ENCODE measurements around the gene DNAH14. TPM values are rescaled to one million over a fixed set of nuclear protein-coding genes. Genes with fewer than 3 reads are reported as not detected.
"Not testable (repeated sequence)": the region's sequence is repeated elsewhere in the genome, so short reads cannot be mapped to it uniquely, and the experiment has no call there.

The DNAH14 gene
- total and polyA plus RNA-seq, 10 of the 15 experiments (the other 5 are each of a cell fraction or from before 2014, with no cell fraction given): 2.0 to 7.9 (median 4.8) TPM

- TF ChIP-seq CTCF (IDR thresholded peaks at IDR 0.05 in 2 of 3, conservative IDR thresholded peaks at IDR 0.05 in 1 of 3; ENCODE audit: control insufficient read depth in 2 of 3, extremely low read depth in 1 of 3, insufficient read depth in 1 of 3, low read depth in 3 of 3, low read length in 3 of 3) (no peak), ZNF217 (IDR thresholded peaks at IDR 0.05) (no peak), RFX5 (IDR thresholded peaks at IDR 0.05; ENCODE audit: low read depth, low read length) (no peak), BRCA1 (IDR thresholded peaks at IDR 0.05; ENCODE audit: low read depth, low read length) (no peak), HDAC2 (IDR thresholded peaks at IDR 0.05) (no peak)
Observed at GRCh38 chr1:225300381-225300780, 370.9 kb downstream of the DNAH14 start (continued).

DNA sequence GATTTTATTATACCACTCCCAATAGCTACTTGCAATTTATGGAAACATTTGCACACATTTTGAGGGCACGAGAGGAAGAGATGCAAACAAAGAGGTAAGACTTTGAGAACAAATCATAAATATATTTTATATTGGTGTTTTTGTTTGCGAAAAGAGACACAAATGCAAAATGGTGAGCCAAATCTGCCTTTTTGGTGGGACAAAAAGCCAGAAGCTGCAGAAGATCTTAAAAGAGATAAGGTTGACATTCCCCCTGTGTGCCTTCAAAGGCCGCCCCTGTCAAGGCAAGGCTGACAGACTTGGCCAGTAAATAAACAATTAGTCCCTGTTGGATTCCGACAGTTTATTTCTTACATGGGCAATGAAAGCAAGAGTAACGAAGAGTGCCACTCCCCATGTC is 375.5 kb downstream of the DNAH14 start:
- DNase-seq (ENCODE audit: low read depth, low spot score): no peak
- no peak for FAIRE-seq
- H3K4me2 ChIP-seq (ENCODE audit: control insufficient read depth, insufficient read depth): no peak overlapping the region
- BruUV-seq (replicated peaks): no TSS peak
- no peak overlapping the region for H3K4me3 ChIP-seq
- H3K36me3 ChIP-seq (ENCODE audit: control insufficient read depth in 2 of 2, insufficient read depth in 2 of 2, low read length in 1 of 2): no peaks in the 10 kb centered on the region
- SMC1A ChIA-PET (ENCODE audit: uncharacterized antibody, unreplicated experiment): no interaction called here
- no peaks in the 10 kb centered on the region for H3K27me3 ChIP-seq (replicated peaks in 1 of 2; ENCODE audit: control insufficient read depth in 2 of 2, insufficient read depth in 2 of 2, low read length in 1 of 2)
- H3K9me3 ChIP-seq (replicated peaks; ENCODE audit: control insufficient read depth, insufficient read depth, low read length): no peaks in the 10 kb centered on the region
- POLR2A ChIA-PET: no interaction called here
- ATAC-seq: no peak
- intact Hi-C loops (cut with micrococcal nuclease; ENCODE audit: unreplicated experiment) (no loop called here), in situ Hi-C loops (cut with MboI) (no loop called here)
- H3K4me1 ChIP-seq (ENCODE audit: control insufficient read depth, insufficient read depth, low read length): no peaks in the 10 kb centered on the region
- WGBS (ENCODE audit: insufficient coverage, insufficient replicate concordance, low lambda C conversion rate, missing lambda C conversion rate): 36% methylated on average over 5 of the region's 5 CpGs
- H4K20me1 ChIP-seq (ENCODE audit: control insufficient read depth, insufficient read depth): no peaks in the 10 kb centered on the region
- no peak overlapping the region for H2AFZ ChIP-seq (ENCODE audit: control insufficient read depth, low read depth, low read length)
- no peak overlapping the region for H3K27ac ChIP-seq (ENCODE audit: control insufficient read depth, insufficient read depth)
- RAD21 ChIA-PET (ENCODE audit: unreplicated experiment): no interaction called here
- no peak overlapping the region for H3K9ac ChIP-seq (ENCODE audit: control insufficient read depth, insufficient read depth, low read length)
- no peak for TF ChIP-seq MYC (IDR thresholded peaks at IDR 0.05; ENCODE audit: insufficient read depth, insufficient read length, insufficient replicate concordance, low read length, severe bottlenecking)
- TF ChIP-seq IRF3 (IDR thresholded peaks at IDR 0.05): no peak
- TF ChIP-seq TCF12 (IDR thresholded peaks at IDR 0.05; ENCODE audit: low read depth, low read length): no peak
- no peak for TF ChIP-seq NFYA (IDR thresholded peaks at IDR 0.05; ENCODE audit: borderline replicate concordance, low read depth, low read length)
- CTCF ChIA-PET: interaction anchor here (1.0 kb wide), 1 partner anchor 70 kb away, joined by 3 read pairs; no protein-coding TSS in a partner anchor
- H3K79me2 ChIP-seq (ENCODE audit: control insufficient read depth, insufficient read depth, low read length): no peaks in the 10 kb centered on the region

DNA sequence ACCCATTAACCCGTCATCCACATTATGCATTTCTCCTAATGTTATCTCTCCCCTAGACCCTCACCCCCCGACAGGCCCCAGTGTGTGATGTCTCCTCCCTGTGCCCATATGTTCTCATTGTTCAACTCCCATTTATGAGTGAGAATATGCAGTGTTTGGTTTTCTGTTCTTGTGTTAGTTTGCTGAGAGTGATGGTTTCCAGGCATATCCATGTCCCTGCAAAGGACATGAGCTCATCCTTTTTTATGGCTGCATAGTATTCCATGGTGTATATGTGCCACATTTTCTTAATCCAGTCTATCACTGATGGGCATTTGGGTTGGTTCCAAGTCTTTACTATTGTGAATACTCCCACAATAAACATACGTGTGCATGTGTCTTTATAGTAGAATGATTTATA is 381.1 kb downstream of the DNAH14 start:
- H4K20me1 ChIP-seq (ENCODE audit: control insufficient read depth, insufficient read depth); FAIRE-seq; H3K27ac ChIP-seq (ENCODE audit: control insufficient read depth, insufficient read depth); H3K27me3 ChIP-seq (replicated peaks in 1 of 2; ENCODE audit: control insufficient read depth in 2 of 2, insufficient read depth in 2 of 2, low read length in 1 of 2); DNase-seq (ENCODE audit: low read depth, low spot score); RAD21 ChIA-PET (ENCODE audit: unreplicated experiment); in situ Hi-C loops (cut with MboI); BruUV-seq (replicated peaks); intact Hi-C loops (cut with micrococcal nuclease; ENCODE audit: unreplicated experiment); H3K4me1 ChIP-seq (ENCODE audit: control insufficient read depth, insufficient read depth, low read length); ATAC-seq; H3K4me2 ChIP-seq (ENCODE audit: control insufficient read depth, insufficient read depth); H3K4me3 ChIP-seq; H3K9me3 ChIP-seq (replicated peaks; ENCODE audit: control insufficient read depth, insufficient read depth, low read length); H3K79me2 ChIP-seq (ENCODE audit: control insufficient read depth, insufficient read depth, low read length); H3K36me3 ChIP-seq (ENCODE audit: control insufficient read depth in 2 of 2, insufficient read depth in 2 of 2, low read length in 1 of 2); POLR2A ChIA-PET; SMC1A ChIA-PET (ENCODE audit: uncharacterized antibody, unreplicated experiment); H2AFZ ChIP-seq (ENCODE audit: control insufficient read depth, low read depth, low read length); H3K9ac ChIP-seq (ENCODE audit: control insufficient read depth, insufficient read depth, low read length): not testable (repeated sequence)
- CTCF ChIA-PET: interaction anchor here (3.3 kb wide), 1 partner anchor 8 kb away, joined by 17 read pairs; no protein-coding TSS in a partner anchor
- WGBS (ENCODE audit: insufficient coverage, insufficient replicate concordance, low lambda C conversion rate, missing lambda C conversion rate): 24% methylated on average over 3 of the region's 3 CpGs

Measured in GM12878 (cell line).